H1 (cell line): Measurements from ENCODE around the gene CERT1.

Source experiments
- POLR2A ChIP-seq, 2 experiments: IDR thresholded peaks; 1 replicate in 1 of 2; 2 replicates in 1 of 2; pipeline ENCODE4 v1.6.1; 2011; ENCODE audit warnings: low read depth in 2 of 2, low read length in 2 of 2, mild to moderate bottlenecking in 2 of 2; ENCODE audit errors: control extremely low read depth in 1 of 2
- TF ChIP-seq, protein P1 (sequence below): fragments of 300-600 bp; sonication (generic); IDR thresholded peaks from 2 replicates; pipeline ENCODE4 v1.7.1; 2012; ENCODE audit warnings: low read length, moderate library complexity, mild to moderate bottlenecking, inconsistent platforms; ENCODE audit not compliant: insufficient replicate concordance
- TF ChIP-seq, protein P2 (sequence below), 3 experiments: IDR thresholded peaks; 1 replicate in 2 of 3; 2 replicates in 1 of 3; pipeline versions ENCODE4 v1.5.1 to v1.6.1; 2011; ENCODE audit warnings: low read length in 3 of 3, mild to moderate bottlenecking in 3 of 3, inconsistent platforms in 2 of 3, low read depth in 1 of 3, moderate library complexity in 1 of 3; ENCODE audit not compliant: insufficient read depth in 1 of 3; ENCODE audit errors: control extremely low read depth in 1 of 3

DNA sequence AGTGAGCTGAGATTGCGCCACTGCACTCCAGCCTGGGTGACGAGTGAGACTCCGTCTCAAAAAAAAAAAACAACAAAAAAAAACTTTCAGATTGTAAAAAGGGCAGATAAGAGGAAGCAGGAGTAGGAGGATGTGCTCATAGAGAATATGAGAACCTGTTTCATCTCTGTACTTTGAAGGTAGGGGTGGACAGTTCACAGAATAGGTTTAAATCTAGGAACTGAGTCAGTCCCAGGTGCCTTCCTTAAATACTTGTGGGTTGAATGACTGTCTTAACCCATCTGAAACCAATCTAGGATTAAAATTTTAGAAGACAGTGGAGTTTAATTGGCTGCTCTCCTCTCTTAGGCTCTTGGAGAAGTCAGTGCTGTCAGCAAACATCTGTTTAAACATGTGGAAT lies 12.6 kb upstream of the CERT1 start:
- TF ChIP-seq POLR2A (IDR thresholded peaks at IDR 0.05; ENCODE audit: control extremely low read depth in 1 of 2, low read depth in 2 of 2, low read length in 2 of 2), result no peak
- TF ChIP-seq, protein P1, sequence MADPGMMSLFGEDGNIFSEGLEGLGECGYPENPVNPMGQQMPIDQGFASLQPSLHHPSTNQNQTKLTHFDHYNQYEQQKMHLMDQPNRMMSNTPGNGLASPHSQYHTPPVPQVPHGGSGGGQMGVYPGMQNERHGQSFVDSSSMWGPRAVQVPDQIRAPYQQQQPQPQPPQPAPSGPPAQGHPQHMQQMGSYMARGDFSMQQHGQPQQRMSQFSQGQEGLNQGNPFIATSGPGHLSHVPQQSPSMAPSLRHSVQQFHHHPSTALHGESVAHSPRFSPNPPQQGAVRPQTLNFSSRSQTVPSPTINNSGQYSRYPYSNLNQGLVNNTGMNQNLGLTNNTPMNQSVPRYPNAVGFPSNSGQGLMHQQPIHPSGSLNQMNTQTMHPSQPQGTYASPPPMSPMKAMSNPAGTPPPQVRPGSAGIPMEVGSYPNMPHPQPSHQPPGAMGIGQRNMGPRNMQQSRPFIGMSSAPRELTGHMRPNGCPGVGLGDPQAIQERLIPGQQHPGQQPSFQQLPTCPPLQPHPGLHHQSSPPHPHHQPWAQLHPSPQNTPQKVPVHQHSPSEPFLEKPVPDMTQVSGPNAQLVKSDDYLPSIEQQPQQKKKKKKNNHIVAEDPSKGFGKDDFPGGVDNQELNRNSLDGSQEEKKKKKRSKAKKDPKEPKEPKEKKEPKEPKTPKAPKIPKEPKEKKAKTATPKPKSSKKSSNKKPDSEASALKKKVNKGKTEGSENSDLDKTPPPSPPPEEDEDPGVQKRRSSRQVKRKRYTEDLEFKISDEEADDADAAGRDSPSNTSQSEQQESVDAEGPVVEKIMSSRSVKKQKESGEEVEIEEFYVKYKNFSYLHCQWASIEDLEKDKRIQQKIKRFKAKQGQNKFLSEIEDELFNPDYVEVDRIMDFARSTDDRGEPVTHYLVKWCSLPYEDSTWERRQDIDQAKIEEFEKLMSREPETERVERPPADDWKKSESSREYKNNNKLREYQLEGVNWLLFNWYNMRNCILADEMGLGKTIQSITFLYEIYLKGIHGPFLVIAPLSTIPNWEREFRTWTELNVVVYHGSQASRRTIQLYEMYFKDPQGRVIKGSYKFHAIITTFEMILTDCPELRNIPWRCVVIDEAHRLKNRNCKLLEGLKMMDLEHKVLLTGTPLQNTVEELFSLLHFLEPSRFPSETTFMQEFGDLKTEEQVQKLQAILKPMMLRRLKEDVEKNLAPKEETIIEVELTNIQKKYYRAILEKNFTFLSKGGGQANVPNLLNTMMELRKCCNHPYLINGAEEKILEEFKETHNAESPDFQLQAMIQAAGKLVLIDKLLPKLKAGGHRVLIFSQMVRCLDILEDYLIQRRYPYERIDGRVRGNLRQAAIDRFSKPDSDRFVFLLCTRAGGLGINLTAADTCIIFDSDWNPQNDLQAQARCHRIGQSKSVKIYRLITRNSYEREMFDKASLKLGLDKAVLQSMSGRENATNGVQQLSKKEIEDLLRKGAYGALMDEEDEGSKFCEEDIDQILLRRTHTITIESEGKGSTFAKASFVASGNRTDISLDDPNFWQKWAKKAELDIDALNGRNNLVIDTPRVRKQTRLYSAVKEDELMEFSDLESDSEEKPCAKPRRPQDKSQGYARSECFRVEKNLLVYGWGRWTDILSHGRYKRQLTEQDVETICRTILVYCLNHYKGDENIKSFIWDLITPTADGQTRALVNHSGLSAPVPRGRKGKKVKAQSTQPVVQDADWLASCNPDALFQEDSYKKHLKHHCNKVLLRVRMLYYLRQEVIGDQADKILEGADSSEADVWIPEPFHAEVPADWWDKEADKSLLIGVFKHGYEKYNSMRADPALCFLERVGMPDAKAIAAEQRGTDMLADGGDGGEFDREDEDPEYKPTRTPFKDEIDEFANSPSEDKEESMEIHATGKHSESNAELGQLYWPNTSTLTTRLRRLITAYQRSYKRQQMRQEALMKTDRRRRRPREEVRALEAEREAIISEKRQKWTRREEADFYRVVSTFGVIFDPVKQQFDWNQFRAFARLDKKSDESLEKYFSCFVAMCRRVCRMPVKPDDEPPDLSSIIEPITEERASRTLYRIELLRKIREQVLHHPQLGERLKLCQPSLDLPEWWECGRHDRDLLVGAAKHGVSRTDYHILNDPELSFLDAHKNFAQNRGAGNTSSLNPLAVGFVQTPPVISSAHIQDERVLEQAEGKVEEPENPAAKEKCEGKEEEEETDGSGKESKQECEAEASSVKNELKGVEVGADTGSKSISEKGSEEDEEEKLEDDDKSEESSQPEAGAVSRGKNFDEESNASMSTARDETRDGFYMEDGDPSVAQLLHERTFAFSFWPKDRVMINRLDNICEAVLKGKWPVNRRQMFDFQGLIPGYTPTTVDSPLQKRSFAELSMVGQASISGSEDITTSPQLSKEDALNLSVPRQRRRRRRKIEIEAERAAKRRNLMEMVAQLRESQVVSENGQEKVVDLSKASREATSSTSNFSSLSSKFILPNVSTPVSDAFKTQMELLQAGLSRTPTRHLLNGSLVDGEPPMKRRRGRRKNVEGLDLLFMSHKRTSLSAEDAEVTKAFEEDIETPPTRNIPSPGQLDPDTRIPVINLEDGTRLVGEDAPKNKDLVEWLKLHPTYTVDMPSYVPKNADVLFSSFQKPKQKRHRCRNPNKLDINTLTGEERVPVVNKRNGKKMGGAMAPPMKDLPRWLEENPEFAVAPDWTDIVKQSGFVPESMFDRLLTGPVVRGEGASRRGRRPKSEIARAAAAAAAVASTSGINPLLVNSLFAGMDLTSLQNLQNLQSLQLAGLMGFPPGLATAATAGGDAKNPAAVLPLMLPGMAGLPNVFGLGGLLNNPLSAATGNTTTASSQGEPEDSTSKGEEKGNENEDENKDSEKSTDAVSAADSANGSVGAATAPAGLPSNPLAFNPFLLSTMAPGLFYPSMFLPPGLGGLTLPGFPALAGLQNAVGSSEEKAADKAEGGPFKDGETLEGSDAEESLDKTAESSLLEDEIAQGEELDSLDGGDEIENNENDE, result no peak
- TF ChIP-seq, protein P2, sequence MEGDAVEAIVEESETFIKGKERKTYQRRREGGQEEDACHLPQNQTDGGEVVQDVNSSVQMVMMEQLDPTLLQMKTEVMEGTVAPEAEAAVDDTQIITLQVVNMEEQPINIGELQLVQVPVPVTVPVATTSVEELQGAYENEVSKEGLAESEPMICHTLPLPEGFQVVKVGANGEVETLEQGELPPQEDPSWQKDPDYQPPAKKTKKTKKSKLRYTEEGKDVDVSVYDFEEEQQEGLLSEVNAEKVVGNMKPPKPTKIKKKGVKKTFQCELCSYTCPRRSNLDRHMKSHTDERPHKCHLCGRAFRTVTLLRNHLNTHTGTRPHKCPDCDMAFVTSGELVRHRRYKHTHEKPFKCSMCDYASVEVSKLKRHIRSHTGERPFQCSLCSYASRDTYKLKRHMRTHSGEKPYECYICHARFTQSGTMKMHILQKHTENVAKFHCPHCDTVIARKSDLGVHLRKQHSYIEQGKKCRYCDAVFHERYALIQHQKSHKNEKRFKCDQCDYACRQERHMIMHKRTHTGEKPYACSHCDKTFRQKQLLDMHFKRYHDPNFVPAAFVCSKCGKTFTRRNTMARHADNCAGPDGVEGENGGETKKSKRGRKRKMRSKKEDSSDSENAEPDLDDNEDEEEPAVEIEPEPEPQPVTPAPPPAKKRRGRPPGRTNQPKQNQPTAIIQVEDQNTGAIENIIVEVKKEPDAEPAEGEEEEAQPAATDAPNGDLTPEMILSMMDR (IDR thresholded peaks at IDR 0.05; ENCODE audit: control extremely low read depth in 1 of 3, insufficient read depth in 1 of 3, low read depth in 1 of 3, low read length in 3 of 3), result no peak
